B cell (primary cell): ENCODE measurements around the gene UBE2O. TPM values are rescaled to one million over a fixed set of nuclear protein-coding genes. Genes with fewer than 3 reads are reported as not detected.
A peak's percentile ranks its signal among the peaks of the same experiment; 100 is the strongest.

Experiments used
- ATAC-seq: fragments of 200-7000 bp; cut with Tn5 transposase; one replicate; pipeline ENCODE4 v1.10.0; 2021; ENCODE audit warnings: low read depth, mild to moderate bottlenecking, moderate number of reproducible peaks, moderate library complexity
- CTCF ChIA-PET: fragments of 350-600 bp; sonication (Branson Sonifier 250); formaldehyde crosslinking; loops from one replicate; lab custom pipeline; 2021; ENCODE audit warnings: antibody characterized with exemption, inconsistent platforms; lab: Charles Lee
- POLR2A ChIA-PET: fragments of 350-600 bp; sonication (Branson Sonifier 250); formaldehyde crosslinking; loops from one replicate; lab custom pipeline; 2021; ENCODE audit warnings: antibody characterized with exemption; lab: Charles Lee
- DNase-seq: peaks from one replicate; pipeline ENCODE4 v3.0.0; 2013
- H2AFZ ChIP-seq: 2 replicates; pipeline ENCODE4 v1.6.1; 2012; ENCODE audit warnings: mild to moderate bottlenecking, low read depth, low read length; ENCODE audit not compliant: insufficient read depth, poor library complexity, severe bottlenecking
- H3K27ac ChIP-seq, 2 donors: 1 replicate in 1 of 2; 2 replicates in 1 of 2; pipeline ENCODE4 v1.5.1; 2012 to 2013; ENCODE audit warnings: low read length in 2 of 2, mild to moderate bottlenecking in 2 of 2, moderate library complexity in 1 of 2
- H3K27me3 ChIP-seq, 4 experiments: fragments of 200-600 bp in 1 of 4; sonication (generic) in 1 of 4; replicated peaks in 1 of 4; 1 replicate in 2 of 4; 2 replicates in 2 of 4; pipeline versions ENCODE4 v1.6.1 to v1.7.0; 2013 to 2016; ENCODE audit warnings: low read length in 3 of 4, mild to moderate bottlenecking in 2 of 4, mixed read lengths in 1 of 4, moderate library complexity in 1 of 4; ENCODE audit not compliant: insufficient read depth in 4 of 4, control insufficient read depth in 3 of 4; ENCODE audit errors: control extremely low read depth in 1 of 4
- H3K36me3 ChIP-seq, 2 experiments: replicated peaks in 1 of 2; 1 replicate in 1 of 2; 2 replicates in 1 of 2; pipeline versions ENCODE4 v1.6.1 to v1.7.1; 2013; ENCODE audit warnings: low read length in 1 of 2; ENCODE audit not compliant: insufficient read depth in 2 of 2, control insufficient read depth in 1 of 2; ENCODE audit errors: control extremely low read depth in 1 of 2, extremely low read depth in 1 of 2
- H3K4me1 ChIP-seq, 2 donors: fragments of 200-600 bp in 1 of 2; sonication (generic) in 1 of 2; 1 replicate in 1 of 2; 2 replicates in 1 of 2; pipeline versions ENCODE4 v1.5.1 to v1.6.1; 2013 to 2017; ENCODE audit warnings: low read length in 2 of 2; ENCODE audit not compliant: control insufficient read depth in 2 of 2, insufficient read depth in 2 of 2
- H3K4me2 ChIP-seq: replicated peaks from 2 replicates; pipeline ENCODE3; 2012; ENCODE audit warnings: mild to moderate bottlenecking, low read depth, low read length; ENCODE audit not compliant: poor library complexity, severe bottlenecking
- H3K4me3 ChIP-seq, 5 experiments: fragments of 200-600 bp in 1 of 5; sonication (generic) in 1 of 5; 1 replicate in 3 of 5; 2 replicates in 2 of 5; pipeline versions ENCODE4 v1.5.1 to v1.7.0; 2011 to 2016; ENCODE audit warnings: low read length in 4 of 5, mild to moderate bottlenecking in 4 of 5, low read depth in 2 of 5, control low read depth in 1 of 5, moderate library complexity in 1 of 5; ENCODE audit not compliant: insufficient read depth in 1 of 5; ENCODE audit errors: control extremely low read depth in 1 of 5, extremely low read depth in 1 of 5
- H3K79me2 ChIP-seq: fragments of 200-600 bp; sonication (generic); one replicate; pipeline ENCODE4 v1.6.0; 2016; ENCODE audit warnings: low read length; ENCODE audit not compliant: control insufficient read depth, insufficient read depth
- H3K9ac ChIP-seq: fragments of 200-600 bp; sonication (generic); 2 replicates; pipeline ENCODE4 v1.6.1; 2017; ENCODE audit warnings: mild to moderate bottlenecking, low read length, moderate library complexity
- H3K9me3 ChIP-seq, 3 donors: one replicate each; pipeline versions ENCODE4 v1.6.1 to v1.7.1; 2013; ENCODE audit warnings: low read length in 2 of 3; ENCODE audit not compliant: control insufficient read depth in 2 of 3, insufficient read depth in 1 of 3; ENCODE audit errors: control extremely low read depth in 1 of 3
- H4K20me1 ChIP-seq: 2 replicates; pipeline ENCODE4 v1.6.0; 2012; ENCODE audit warnings: mild to moderate bottlenecking, low read length; ENCODE audit not compliant: insufficient read depth, control insufficient read depth, poor library complexity, severe bottlenecking
- H3K27ac Mint-ChIP-seq: one replicate; pipeline ENCODE4 v1.8.0; 2021; ENCODE audit warnings: mixed read lengths
- H3K27me3 Mint-ChIP-seq: one replicate; pipeline ENCODE4 v1.8.0; 2021; ENCODE audit warnings: mixed read lengths
- H3K4me1 Mint-ChIP-seq: one replicate; pipeline ENCODE4 v1.8.0; 2021; ENCODE audit warnings: mixed read lengths
- H3K4me3 Mint-ChIP-seq: one replicate; pipeline ENCODE4 v1.8.0; 2021; ENCODE audit warnings: mixed read lengths
- H3K9me3 Mint-ChIP-seq: one replicate; pipeline ENCODE4 v1.8.0; 2022; ENCODE audit warnings: mixed read lengths; ENCODE audit not compliant: insufficient read depth
- CTCF ChIP-seq: fragments of 200-600 bp; IDR thresholded peaks from one replicate; pipeline ENCODE4 v1.8.0; 2022; ENCODE audit warnings: antibody characterized with exemption, mild to moderate bottlenecking
- EZH2 ChIP-seq: IDR thresholded peaks from 2 replicates; pipeline ENCODE4 v1.6.1; 2012; ENCODE audit warnings: borderline replicate concordance, low read depth, mild to moderate bottlenecking, moderate library complexity, low read length; ENCODE audit not compliant: insufficient read depth, poor library complexity, severe bottlenecking
- WGBS: methylation state at CpG from one replicate; pipeline ENCODE4 v1.1.5; 2013; ENCODE audit warnings: missing lambda C conversion rate; ENCODE audit not compliant: insufficient coverage; 5-methylcytosine and 5-hydroxymethylcytosine counted together
- intact Hi-C: fragments of 100-400 bp; cut with micrococcal nuclease; formaldehyde crosslinking; loops from one replicate; pipeline ENCODE4 v1.10.0; 2022
- polyA plus RNA-seq: library from polyadenylated mRNA; depleted of rRNA; stranded (reverse); fragments of >200 nt; gene quantifications from 2 replicates; pipeline ENCODE4 v1.2.3, GENCODE V29; 2012
- total RNA-seq, 2 donors: library from RNA; stranded (reverse); fragments of 120-200 nt in 1 of 2; gene quantifications; 1 replicate in 1 of 2; 2 replicates in 1 of 2; pipeline versions ENCODE4 v1.2.3 to v1.2.4, GENCODE V29; 2013 to 2022

Gene UBE2O
- total and polyA plus RNA-seq, 2 donors (not counting 1 experiment from before 2014, with no cell fraction given), result 41.3 to 54.0 TPM

- DNase-seq (peak; percentile 89), ATAC-seq (peak; percentile 73)
- Histone ChIP-seq H2AFZ (no peak overlapping the region), H3K27ac (peak overlapping the region in 1 of 2 donors; percentile 43), H3K9me3 (no peaks in the 10 kb centered on the region), H3K36me3 (peaks cover 0 to 35% of the 10 kb centered on the region in 2 experiments), H3K4me2 (peak overlapping the region; percentile 55), H3K9ac (no peak overlapping the region), H4K20me1 (peaks cover 52% of the 10 kb centered on the region), H3K27me3 (no peaks in the 10 kb centered on the region), H3K79me2 (peaks cover 81% of the 10 kb centered on the region), H3K4me3 (no peak overlapping the region), H3K4me1 (peaks cover 37 to 41% of the 10 kb centered on the region in 2 donors)
- Mint-ChIP-seq H3K27me3 (no peaks in the 10 kb centered on the region), H3K4me1 (peaks cover 49% of the 10 kb centered on the region), H3K9me3 (no peaks in the 10 kb centered on the region), H3K27ac (peak overlapping the region; percentile 50), H3K4me3 (peak overlapping the region; percentile 26)
- CTCF ChIA-PET, result interaction anchor here (0.7 to 17.6 kb wide), 37 partner anchors 9 to 258 kb away, joined by 3 to 265 read pairs (median 5); partner anchors contain the start of genes AANAT, PRPSAP1, RHBDF2 and SPHK1
- TF ChIP-seq CTCF, result peak; percentile 92
- no peak for TF ChIP-seq EZH2
- intact Hi-C loops, result loop anchor here (1.0 kb wide), 6 partner anchors 15 to 139 kb away; partner anchors contain the start of gene UBE2O
- 80% methylated on average over 10 of the region's 12 CpGs for WGBS
- POLR2A ChIA-PET, result interaction anchor here (0.8 to 1.1 kb wide), 4 partner anchors 42 to 93 kb away, joined by 3 to 11 read pairs (median 3); no protein-coding TSS in a partner anchor
These were observed 44.7 kb downstream of the UBE2O start for GRCh38 chr17:76408037-76408849.
